ENCODE measurements around the gene NAP1L4.

- TF ChIP-seq POLR2A (IDR thresholded peaks at IDR 0.05; ENCODE audit: low read depth, low read length) (no peak), TAF1 (IDR thresholded peaks at IDR 0.05; ENCODE audit: low read depth, low read length) (no peak), POLR2AphosphoS5 (IDR thresholded peaks at IDR 0.05; ENCODE audit: low read depth, low read length) (no peak), PAX5 (IDR thresholded peaks at IDR 0.05; ENCODE audit: insufficient read depth, low read length, severe bottlenecking) (no peak), POU2F2 (IDR thresholded peaks at IDR 0.05; ENCODE audit: low read depth, low read length) (no peak)
Observed at GRCh38 chr11:2940921-2941821, 51.0 kb downstream of the NAP1L4 start.
